NCI-H748 (cell line): ENCODE results near the gene FAM136A.
"Not testable (repeated sequence)": the region's sequence is repeated elsewhere in the genome, so short reads cannot be mapped to it uniquely, and the experiment has no call there.

ENCODE experiments used
- DNase-seq: peaks from one replicate; lab custom pipeline; 2025; ENCODE audit not compliant: unreplicated experiment; lab: John Stamatoyannopoulos, UW

Gene FAM136A

DNA sequence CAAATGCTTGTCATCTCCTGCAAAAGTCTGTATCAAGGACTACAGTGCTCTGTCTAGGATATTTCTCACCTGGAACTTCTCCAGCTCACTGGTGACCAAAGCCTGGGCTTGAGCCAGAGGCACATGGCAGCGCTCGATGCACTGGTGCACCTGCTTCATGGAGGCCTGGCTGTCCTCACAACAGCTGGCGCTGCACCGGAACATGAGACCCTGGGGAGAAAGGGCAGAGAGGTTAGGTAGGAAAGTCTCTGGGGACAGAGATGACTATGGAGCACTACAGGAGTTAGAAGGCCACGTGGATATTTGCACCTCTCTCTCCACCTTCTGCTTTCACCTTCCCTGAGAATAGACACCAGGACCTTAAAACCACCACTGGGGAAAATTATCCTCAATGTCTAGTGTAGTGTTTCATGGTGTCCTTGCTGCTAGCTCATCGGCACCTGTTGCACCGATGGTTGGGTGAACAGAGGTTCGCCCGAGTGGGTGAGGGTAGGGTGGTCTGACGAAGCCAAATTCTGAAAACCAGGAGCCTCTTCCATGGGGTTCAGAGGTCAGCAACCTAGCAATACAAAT is 1.0 kb downstream of the FAM136A start:
- DNase-seq = no peak

DNA sequence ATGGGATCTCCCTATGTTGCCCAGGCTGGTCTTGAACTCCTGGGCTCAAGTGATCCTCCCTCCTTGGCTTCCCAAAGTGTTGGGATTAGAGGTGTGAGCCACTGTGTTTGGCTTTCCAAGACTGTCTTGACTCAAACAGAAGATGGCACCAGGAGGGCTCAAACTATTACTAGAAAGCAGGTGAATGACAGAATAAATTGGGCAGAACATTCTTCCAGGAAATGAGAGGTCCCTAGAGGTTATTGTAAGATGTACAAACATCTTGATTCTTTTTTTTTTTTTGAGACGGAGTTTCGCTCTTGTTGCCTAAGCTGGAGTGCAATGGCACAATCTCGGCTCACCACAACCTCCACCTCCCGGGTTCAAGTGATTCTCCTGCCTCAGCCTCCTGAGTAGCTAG is 4.0 kb downstream of the FAM136A start:
- DNase-seq = not testable (repeated sequence)

DNA sequence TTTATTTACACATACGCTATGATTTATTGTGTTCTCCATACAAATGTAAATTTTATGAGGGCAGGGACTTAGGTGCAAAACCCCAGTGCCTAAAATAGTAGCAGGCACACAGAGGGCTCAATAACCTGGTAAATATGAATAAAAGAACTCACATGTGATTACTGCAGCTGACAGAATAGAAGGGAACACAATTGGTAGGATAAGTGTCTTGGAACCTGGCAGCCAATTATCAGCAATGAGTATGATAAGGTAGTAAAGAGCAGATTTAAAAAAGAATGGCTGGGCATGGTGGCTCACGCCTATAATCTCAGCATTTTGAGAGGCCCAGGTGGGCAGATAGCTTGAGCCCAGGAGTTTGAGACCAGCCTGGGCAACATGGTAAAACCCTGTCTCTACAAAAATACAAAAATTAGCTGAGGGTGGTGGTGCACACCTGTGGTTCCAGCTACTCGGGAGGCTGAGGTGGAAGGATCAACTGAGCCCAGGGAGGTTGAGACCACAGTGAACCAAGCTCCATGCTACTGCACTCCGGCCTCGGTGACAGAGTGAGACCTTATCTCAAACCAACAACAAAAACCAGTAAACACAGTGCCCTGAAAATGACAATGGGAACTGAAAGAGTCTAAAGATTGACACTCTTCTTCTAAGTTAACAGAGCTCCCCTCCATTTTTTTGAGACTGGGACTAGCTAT is 18.2 kb downstream of the FAM136A start:
- no peak for DNase-seq

DNA sequence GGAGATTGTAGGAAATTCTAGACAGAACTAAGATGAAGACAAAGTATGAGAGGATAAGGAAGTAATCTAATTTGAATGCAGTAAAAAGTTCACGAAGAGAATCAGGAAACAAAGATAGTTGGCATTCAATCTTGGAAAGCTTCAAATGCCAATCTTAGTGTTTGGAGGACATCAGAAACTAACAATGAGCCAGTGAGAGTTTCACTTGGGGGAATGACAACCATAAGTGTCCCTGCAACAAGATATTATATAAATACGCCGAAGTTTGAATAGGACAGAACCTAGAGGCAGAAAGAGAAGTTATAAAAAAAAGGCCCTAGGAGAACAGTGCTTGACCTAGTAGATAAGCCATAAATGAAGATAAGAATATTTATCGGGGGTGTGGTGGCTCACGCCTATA is 19.4 kb downstream of the FAM136A start:
- no peak for DNase-seq

DNA sequence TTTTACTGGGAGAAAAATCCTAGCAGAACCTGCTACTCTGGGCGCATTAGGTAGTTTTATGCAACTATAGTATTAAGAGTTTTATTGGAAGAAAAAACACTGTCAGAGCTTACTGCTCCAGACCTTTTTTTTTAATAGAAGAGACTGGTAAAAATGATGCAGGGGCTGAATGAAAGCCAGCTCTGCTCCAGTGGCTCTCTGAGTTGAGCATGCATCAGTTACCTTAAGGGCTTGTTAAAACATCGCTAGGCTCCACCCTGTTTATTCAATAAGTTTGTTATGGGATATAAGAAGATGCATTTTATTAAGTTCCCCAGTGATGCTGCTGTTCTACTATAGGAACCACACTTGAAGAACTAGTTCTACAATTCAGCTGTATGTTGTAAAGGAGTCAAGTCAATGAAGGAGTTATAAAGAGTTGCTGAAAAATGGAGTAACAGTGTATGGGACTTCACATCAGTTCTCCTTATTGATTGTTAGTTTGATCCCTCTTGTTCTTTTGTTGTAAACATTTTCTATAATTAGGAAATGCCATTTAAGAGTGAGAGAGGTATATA is 21.5 kb downstream of the FAM136A start:
- no peak for DNase-seq

DNA sequence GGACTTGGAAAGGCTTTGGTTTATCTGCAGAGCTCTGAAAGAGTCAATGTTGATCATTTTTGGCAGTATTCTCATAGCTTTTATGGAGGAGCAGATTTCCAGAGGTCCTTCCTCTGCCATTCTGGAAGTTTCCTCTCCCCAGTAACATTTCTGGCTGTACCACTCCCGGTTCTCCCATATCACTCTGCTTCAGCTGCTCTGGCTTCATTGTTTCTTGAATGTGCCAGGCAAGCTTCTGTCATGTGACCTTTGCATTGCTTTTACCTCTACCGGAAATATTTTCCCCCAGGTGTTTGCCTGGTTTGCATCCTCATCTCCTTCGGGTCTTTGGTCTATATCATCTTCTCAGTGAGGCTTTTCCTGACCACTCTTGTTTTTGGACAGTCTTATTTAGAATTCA is 31.5 kb downstream of the FAM136A start:
- no peak for DNase-seq

DNA sequence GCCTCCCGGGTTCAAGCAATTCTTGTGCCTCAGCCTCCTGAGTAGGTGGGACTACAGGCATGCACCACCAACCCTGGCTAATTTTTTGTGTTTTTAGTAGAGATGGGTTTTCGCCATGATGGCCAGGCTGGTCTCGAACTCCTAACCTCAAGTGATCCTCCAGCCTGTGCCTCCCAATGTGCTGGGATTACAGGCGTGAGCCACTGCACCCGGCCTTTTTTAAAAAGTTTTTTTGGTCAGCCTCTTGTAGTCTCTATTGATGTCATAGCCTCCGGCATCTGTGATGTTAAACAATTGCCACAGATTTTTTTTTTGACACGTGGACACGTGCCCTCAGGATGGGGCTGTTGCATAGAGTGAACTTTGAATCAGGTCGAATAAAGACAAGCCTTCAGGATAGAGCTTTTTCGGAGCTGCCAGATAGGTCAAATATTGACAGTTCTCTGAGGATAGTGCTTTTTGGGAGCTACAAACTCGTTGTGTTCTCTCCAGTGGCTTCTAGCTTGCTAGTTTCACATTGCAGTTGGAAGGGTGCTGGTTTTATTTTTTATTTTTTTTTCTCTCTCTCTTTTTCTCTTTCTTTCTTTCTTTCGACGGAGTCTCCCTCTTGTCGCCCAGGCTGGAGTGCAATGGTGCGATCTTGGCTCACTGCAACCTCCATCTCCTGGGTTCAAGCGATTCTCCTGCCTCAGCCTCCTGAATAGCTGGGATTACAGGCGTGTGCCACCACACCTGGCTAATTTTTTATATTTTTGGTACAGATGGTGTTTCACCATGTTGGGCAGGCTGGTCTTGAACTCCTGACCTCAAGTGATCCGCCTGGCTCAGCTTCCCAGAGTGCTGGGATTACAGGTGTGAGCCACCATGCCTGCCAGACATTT is 32.2 kb downstream of the FAM136A start:
- DNase-seq = not testable (repeated sequence)

DNA sequence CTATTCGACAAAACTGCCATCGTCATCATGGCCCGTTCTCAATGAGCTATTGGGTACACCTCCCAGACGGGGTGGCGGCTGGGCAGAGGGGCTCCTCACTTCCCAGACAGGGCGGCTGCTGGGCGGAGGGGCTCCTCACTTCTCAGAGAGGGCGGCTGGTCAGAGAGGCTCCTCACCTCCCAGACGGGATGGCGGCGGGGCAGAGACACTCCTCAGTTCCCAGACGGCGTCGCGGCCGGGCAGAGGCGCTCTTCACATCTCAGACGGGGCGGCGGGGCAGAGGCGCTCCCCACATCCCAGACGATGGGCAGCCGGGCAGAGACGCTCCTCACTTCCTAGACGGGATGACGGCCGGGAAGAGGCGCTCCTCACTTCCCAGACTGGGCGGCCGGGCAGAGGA is 34.9 kb downstream of the FAM136A start:
- DNase-seq = not testable (repeated sequence)

DNA sequence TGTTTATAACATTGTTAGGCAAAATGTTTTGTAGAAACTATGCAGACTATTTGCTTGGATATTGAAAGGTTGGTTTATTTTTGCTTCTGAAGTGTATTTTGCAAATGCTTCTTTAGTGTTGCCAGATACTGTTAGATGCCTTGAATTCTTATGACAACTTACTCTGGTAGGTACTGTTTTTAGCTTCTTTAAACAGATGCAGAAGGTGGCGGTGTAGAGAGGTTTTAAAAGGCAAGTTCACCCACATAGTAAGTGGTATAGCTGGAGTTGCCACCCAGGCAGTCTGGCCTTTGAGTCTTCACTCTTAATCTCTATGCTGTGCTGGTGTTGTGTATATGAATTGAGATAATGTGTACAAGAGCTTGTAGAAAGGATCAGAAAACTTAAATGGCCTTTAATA is 40.4 kb downstream of the FAM136A start:
- no peak for DNase-seq

DNA sequence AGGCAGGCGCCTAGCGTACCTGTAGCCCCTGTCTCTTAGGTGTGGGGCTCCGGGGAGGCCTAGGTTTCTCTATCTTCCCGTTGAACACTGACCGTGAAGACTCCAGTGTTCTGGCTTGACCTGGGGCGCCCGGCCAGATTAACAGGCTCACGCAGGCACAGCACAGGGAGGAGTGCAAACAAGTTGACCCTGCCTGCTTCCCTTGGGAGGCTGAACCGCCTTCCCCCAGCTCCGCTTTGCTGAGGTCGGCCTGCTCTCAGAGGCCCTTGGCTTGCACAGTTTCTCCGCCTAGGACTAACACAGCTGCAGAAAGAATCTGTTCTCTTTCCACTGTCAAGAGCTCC is 43.4 kb downstream of the FAM136A start:
- no peak for DNase-seq

DNA sequence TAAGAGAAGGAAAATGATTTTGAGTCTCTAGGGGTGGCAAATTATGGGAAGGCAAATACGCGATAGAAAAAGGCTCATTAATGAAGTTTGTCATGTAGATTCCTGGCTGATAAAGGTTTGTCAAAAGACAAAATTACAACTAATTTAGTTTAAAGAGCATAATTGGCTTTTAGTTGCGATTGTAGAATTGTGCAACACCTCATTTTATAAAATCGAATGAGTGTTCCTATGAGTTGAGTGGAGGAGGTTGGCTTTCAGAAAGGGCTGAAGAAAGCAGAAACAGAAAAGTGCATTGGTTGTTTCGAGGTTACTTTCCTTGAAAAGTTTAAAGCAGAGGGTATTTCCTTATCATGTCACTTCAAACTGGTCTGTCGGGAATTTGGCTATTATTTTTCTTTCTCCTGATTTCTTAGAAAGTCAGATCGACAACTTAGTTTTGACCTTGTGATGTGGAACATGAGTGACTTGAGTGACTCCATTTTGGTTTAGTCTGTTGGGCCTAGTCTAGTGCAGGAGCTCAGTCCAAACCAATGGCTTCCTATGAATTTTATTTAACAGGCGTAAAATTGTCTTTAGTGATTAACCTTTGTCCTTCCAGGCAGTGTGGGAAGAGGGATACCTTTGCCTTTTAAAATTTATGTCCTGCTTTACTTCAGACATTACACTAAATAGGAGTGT is 46.1 kb downstream of the FAM136A start:
- no peak for DNase-seq

DNA sequence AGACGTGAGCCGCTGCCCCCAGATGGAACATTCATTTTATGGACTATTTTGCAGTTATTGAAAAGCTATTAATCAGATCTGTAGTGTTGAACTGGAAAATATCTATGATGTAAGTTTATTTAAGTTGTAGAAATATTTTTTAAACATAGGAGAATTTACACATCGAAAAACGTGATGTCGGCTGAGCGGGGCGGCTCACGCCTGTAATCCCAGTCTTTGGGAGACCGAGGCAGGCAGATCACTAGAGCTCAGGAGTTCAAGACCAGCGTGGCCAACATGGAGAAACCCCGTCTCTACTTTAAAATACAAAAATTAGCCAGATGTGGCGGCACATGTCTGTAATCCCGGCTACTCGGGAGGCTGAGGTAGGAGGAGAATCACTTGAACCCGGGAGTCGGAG is 51.4 kb downstream of the FAM136A start:
- no peak for DNase-seq

DNA sequence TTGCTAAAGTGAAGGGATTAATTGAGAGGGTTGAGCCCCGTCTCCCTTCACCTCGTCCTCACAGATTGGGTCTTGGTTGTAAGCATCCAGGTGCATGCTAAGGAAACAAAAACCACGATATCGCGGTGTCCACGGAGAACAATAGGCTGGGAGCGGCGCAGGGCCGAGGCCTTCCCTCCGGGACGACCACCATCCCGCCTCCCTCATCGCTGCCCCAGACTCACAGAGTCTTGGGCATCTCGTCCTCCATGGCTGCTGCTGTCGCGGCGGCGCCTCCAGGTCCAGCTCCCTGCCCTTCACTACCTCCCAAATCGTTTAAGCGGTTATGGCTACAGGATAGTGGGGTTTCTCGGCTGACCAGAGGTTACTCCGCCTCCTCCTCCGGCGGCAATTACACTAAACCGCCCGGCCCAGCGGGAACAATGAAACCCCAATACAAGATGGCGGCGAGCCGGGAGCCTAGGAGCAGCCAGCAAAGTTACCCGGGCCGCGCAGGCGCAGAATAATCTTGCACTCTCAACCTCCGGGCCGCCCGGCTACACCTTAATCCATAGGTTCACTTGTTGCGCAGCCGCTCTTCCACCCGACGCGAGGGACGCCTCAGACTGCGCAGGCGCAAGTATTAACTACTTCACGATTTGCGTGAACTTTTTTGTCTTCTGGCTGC is 53.6 kb downstream of the FAM136A start, which contains the start of gene TIA1:
Gene TIA1, minus strand, starts transcription at position 448 of the 667 bp plus-strand sequence. Its CDS starts 198 bp downstream, at position 250.
- DNase-seq = peak; percentile 98

DNA sequence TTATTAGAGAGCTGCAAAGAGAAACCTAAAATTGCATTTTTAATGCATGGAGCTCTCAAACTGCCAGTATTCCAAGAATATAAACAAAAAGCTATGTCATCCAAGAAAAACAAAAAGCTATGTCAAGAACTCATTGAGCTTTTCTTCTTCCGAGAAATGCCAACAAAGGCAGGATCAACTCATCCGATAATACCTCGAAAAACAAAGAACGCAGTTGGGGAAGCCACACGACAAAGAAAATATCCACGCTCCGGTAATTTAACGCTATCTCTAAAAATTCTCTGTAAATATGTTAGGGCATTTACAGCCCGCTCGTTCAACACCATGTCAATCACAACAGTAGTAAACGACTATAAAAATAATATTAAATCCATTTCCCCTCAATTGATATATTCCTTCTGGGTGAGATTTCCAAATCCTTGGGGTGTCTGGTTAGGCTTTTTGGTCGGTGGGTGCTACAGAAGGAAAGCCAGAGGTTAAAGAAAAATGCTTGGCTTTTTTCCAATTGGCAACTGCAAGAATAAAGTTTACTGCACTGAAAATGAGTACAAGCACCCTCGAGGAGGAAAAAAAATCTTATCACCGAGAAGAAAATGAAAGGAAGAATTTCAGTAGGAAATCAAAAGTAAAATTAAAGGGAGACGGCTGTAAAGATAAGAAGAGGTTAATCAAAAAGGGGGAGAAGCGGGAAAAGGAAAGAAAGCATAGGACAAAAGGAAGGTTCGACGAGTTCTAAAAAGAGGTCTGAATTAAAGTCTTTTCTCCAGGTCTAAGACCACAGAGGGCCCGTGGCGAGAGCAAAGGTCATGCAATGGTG is 54.3 kb downstream of the FAM136A start:
- DNase-seq = peak; percentile 28
